ENCODE data around the gene MAP4K1.
A peak's percentile ranks its signal among the peaks of the same experiment; 100 is the strongest.

DNA sequence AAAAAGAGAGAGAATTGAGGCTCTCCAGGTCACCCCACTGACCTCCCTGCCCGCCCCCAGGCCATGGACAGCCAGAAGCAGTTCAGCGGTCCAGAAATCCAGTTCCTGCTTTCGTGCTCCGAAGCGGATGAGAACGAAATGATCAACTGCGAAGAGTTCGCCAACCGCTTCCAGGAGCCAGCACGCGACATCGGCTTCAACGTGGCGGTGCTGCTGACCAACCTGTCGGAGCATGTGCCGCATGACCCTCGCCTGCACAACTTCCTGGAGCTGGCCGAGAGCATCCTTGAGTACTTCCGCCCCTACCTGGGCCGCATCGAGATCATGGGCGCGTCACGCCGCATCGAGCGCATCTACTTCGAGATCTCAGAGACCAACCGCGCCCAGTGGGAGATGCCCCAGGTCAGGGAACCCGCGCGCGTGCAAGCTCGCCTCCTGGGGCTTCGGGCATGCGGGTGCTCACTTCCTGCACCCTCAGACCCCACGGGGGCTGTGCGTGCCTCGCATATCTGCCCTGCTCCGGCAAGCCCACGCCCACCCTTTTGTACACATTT lies 56.6 kb downstream of the MAP4K1 start:
- TF ChIP-seq ZNF138 (tag by site-specific recombination; IDR thresholded peaks at IDR 0.05; ENCODE audit: borderline replicate concordance) (no peak), ZBTB20 (tag by site-specific recombination; IDR thresholded peaks at IDR 0.05) (no peak), FEZF1 (tag by site-specific recombination; IDR thresholded peaks at IDR 0.05) (no peak)
- TF ChIP-seq, protein P1, sequence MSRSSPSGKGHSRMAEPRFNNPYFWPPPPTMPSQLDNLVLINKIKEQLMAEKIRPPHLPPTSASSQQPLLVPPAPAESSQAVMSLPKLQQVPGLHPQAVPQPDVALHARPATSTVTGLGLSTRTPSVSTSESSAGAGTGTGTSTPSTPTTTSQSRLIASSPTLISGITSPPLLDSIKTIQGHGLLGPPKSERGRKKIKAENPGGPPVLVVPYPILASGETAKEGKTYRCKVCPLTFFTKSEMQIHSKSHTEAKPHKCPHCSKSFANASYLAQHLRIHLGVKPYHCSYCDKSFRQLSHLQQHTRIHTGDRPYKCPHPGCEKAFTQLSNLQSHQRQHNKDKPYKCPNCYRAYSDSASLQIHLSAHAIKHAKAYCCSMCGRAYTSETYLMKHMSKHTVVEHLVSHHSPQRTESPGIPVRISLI (tag by site-specific recombination; IDR thresholded peaks at IDR 0.05): no peak
- TF ChIP-seq, protein P2, sequence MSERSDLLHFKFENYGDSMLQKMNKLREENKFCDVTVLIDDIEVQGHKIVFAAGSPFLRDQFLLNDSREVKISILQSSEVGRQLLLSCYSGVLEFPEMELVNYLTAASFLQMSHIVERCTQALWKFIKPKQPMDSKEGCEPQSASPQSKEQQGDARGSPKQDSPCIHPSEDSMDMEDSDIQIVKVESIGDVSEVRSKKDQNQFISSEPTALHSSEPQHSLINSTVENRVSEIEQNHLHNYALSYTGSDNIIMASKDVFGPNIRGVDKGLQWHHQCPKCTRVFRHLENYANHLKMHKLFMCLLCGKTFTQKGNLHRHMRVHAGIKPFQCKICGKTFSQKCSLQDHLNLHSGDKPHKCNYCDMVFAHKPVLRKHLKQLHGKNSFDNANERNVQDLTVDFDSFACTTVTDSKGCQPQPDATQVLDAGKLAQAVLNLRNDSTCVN (tag by site-specific recombination; optimal IDR thresholded peaks at IDR 0.05): peak; percentile 14
- TF ChIP-seq, protein P3, sequence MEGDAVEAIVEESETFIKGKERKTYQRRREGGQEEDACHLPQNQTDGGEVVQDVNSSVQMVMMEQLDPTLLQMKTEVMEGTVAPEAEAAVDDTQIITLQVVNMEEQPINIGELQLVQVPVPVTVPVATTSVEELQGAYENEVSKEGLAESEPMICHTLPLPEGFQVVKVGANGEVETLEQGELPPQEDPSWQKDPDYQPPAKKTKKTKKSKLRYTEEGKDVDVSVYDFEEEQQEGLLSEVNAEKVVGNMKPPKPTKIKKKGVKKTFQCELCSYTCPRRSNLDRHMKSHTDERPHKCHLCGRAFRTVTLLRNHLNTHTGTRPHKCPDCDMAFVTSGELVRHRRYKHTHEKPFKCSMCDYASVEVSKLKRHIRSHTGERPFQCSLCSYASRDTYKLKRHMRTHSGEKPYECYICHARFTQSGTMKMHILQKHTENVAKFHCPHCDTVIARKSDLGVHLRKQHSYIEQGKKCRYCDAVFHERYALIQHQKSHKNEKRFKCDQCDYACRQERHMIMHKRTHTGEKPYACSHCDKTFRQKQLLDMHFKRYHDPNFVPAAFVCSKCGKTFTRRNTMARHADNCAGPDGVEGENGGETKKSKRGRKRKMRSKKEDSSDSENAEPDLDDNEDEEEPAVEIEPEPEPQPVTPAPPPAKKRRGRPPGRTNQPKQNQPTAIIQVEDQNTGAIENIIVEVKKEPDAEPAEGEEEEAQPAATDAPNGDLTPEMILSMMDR (tag by site-specific recombination; IDR thresholded peaks at IDR 0.05): no peak
